GM19351 (cell line): ENCODE data around the gene TPCN1.

Experiments used
- ATAC-seq: cut with Tn5 transposase; IDR thresholded peaks from one replicate; pipeline ENCODE4 v1.9.1; 2021; ENCODE audit warnings: mild to moderate bottlenecking, moderate library complexity; ENCODE audit not compliant: unreplicated experiment

Gene TPCN1

GRCh38 chr12:113301811-113302210, 80.5 kb downstream of the TPCN1 start:
- no peak for ATAC-seq

- no peak for ATAC-seq
These were observed 81.2 kb downstream of the TPCN1 start for GRCh38 chr12:113302466-113302865.

- ATAC-seq = no peak
These were observed 81.8 kb downstream of the TPCN1 start for GRCh38 chr12:113302886-113303640.

- no peak for ATAC-seq
These were observed 84.1 kb downstream of the TPCN1 start for GRCh38 chr12:113305281-113305856.

- ATAC-seq = no peak
These were observed 85.1 kb downstream of the TPCN1 start for GRCh38 chr12:113306382-113306781.

- ATAC-seq = no peak
These were observed 89.2 kb downstream of the TPCN1 start for GRCh38 chr12:113310489-113310888.

- ATAC-seq = no peak
These were observed 92.9 kb downstream of the TPCN1 start for GRCh38 chr12:113314121-113314529.

- no peak for ATAC-seq
These were observed 94.1 kb downstream of the TPCN1 start for GRCh38 chr12:113315358-113315757.

- no peak for ATAC-seq
These were observed 94.9 kb downstream of the TPCN1 start for GRCh38 chr12:113316155-113316554.

- no peak for ATAC-seq
These were observed 95.9 kb downstream of the TPCN1 start for GRCh38 chr12:113317122-113317521.

- no peak for ATAC-seq
These were observed 96.9 kb downstream of the TPCN1 start for GRCh38 chr12:113318046-113318656.

- no peak for ATAC-seq
These were observed 97.8 kb downstream of the TPCN1 start for GRCh38 chr12:113318900-113319628.

- no peak for ATAC-seq
These were observed 99.1 kb downstream of the TPCN1 start for GRCh38 chr12:113320401-113320800.

GRCh38 chr12:113322343-113322742, 101.1 kb downstream of the TPCN1 start:
- ATAC-seq = no peak

GRCh38 chr12:113325916-113326315, 104.7 kb downstream of the TPCN1 start:
- no peak for ATAC-seq

- ATAC-seq = no peak
These were observed 105.6 kb downstream of the TPCN1 start for GRCh38 chr12:113326775-113327395.

- no peak for ATAC-seq
These were observed 107.2 kb downstream of the TPCN1 start for GRCh38 chr12:113328368-113328889.

- ATAC-seq = no peak
These were observed 107.9 kb downstream of the TPCN1 start for GRCh38 chr12:113329022-113329790.

GRCh38 chr12:113329791-113330417, 108.6 kb downstream of the TPCN1 start:
- no peak for ATAC-seq

GRCh38 chr12:113330505-113330904, 109.2 kb downstream of the TPCN1 start:
- no peak for ATAC-seq
